Activated T-cell treated with anti-CD3 and anti-CD28 coated beads, Interleukin-2, amount 50 U/mL, for 24 hours (primary cell): ENCODE data around the gene GRK5.

Experiments
- DNase-seq: peaks from one replicate; pipeline ENCODE4 v3.0.0-alpha.2; 2020
- H3K27ac Mint-ChIP-seq: 2 replicates; pipeline ENCODE4 v1.8.0; 2020; ENCODE audit warnings: mild to moderate bottlenecking, mixed read lengths
- H3K27me3 Mint-ChIP-seq: 2 replicates; pipeline ENCODE4 v1.8.0; 2020; ENCODE audit warnings: mixed read lengths
- H3K36me3 Mint-ChIP-seq: 2 replicates; pipeline ENCODE4 v1.8.0; 2020; ENCODE audit warnings: low read depth, mixed read lengths
- H3K4me1 Mint-ChIP-seq: 2 replicates; pipeline ENCODE4 v1.8.0; 2020; ENCODE audit warnings: low read depth, mixed read lengths
- H3K4me3 Mint-ChIP-seq: 2 replicates; pipeline ENCODE4 v1.8.0; 2020; ENCODE audit warnings: mild to moderate bottlenecking, moderate library complexity, mixed read lengths
- H3K9me3 Mint-ChIP-seq: 2 replicates; pipeline ENCODE4 v1.8.0; 2020; ENCODE audit warnings: mixed read lengths

The GRK5 gene

GRCh38 chr10:119351189-119351588 lies 143.8 kb downstream of the GRK5 start:
- no peak for DNase-seq
- Mint-ChIP-seq H3K27ac (no peak overlapping the region), H3K27me3 (no peaks in the 10 kb centered on the region), H3K36me3 (peaks cover 60% of the 10 kb centered on the region), H3K9me3 (peaks cover 33% of the 10 kb centered on the region), H3K4me3 (no peak overlapping the region), H3K4me1 (peaks cover 10% of the 10 kb centered on the region)

DNA sequence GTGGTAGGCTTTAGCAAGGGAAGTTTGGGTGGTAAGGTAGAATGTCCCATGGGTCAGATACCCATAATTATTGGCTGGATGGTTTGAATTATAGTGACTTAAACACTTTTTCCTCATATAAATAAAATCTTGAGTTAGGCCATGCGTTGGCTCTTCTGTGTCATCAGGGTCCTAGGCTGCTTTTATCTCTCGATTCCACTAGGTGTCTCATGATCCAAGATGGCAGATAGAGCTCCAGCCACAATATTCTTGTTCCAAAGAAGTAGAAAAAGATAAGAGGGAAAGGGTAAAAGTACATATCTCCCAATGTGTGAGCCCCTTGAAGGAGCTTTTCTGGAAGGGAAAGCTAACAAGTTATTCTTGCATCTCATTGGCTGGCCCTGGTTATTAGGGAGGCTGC lies 144.7 kb downstream of the GRK5 start:
- Mint-ChIP-seq H3K27ac (no peak overlapping the region), H3K27me3 (no peaks in the 10 kb centered on the region), H3K9me3 (peaks cover 39% of the 10 kb centered on the region), H3K36me3 (peaks cover 68% of the 10 kb centered on the region), H3K4me1 (peaks cover 10% of the 10 kb centered on the region), H3K4me3 (no peak overlapping the region)
- DNase-seq: no peak

GRCh38 chr10:119352807-119353206 lies 145.4 kb downstream of the GRK5 start:
- peaks cover 65% of the 10 kb centered on the region for H3K36me3 Mint-ChIP-seq
- H3K27ac Mint-ChIP-seq: no peak overlapping the region
- H3K4me3 Mint-ChIP-seq: no peak overlapping the region

GRCh38 chr10:119353421-119353820 lies 146.1 kb downstream of the GRK5 start:
- H3K36me3 Mint-ChIP-seq: peaks cover 59% of the 10 kb centered on the region
- H3K27ac Mint-ChIP-seq: no peak overlapping the region

More at GRCh38 chr10:119352807-119353206, 145.4 kb downstream of the GRK5 start:
- peaks cover 39% of the 10 kb centered on the region for H3K9me3 Mint-ChIP-seq
- H3K4me1 Mint-ChIP-seq: peaks cover 10% of the 10 kb centered on the region
- H3K27me3 Mint-ChIP-seq: no peaks in the 10 kb centered on the region
- DNase-seq: no peak

GRCh38 chr10:119355930-119356329 lies 148.6 kb downstream of the GRK5 start:
- Mint-ChIP-seq H3K9me3 (peaks cover 35% of the 10 kb centered on the region), H3K36me3 (peaks cover 40% of the 10 kb centered on the region), H3K4me1 (peaks cover 12% of the 10 kb centered on the region)

More at GRCh38 chr10:119353421-119353820, 146.1 kb downstream of the GRK5 start:
- Mint-ChIP-seq H3K27me3 (no peaks in the 10 kb centered on the region), H3K4me1 (peaks cover 11% of the 10 kb centered on the region), H3K4me3 (no peak overlapping the region), H3K9me3 (peaks cover 39% of the 10 kb centered on the region)
- DNase-seq: no peak

DNA sequence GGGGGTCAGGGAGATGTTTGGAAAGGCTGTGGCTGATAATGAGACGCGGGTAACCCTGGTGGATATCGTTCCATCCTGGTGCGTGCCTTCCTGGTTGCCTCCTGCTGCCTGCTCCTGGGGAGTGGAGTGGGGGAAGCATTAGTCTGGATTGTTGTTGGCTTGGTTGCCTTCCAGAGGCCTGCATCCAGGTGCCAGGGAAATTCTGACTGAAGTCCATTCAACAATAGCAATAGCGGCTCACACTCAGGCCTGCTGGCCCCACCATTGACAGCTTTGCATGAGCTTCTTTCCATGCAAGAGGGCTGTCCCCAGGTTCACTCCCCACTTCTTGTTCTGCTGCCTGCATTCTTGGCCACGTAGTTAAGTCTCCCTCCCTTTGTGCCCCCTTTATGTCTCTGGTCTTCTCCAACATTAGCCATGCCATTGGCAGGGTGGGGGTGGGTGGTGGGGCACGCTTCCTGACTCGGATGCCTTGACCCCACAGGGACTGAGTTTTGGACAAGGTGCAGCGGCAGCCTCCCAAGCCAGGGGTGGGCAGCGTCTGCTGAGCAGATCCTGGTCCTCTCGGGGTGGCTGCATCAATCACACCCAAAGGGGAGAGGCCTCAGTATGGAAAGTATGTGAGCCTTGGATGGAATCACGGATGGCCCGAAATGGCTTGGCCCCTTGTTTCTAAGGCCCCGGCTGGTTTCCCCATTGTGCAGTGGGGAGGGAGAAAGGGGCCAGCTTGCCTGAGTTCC lies 150.2 kb downstream of the GRK5 start:
- Mint-ChIP-seq H3K9me3 (peaks cover 20% of the 10 kb centered on the region), H3K4me1 (peaks cover 5% of the 10 kb centered on the region), H3K27ac (no peak overlapping the region), H3K4me3 (no peak overlapping the region), H3K36me3 (peaks cover 28% of the 10 kb centered on the region), H3K27me3 (no peaks in the 10 kb centered on the region)
- DNase-seq: no peak

More at GRCh38 chr10:119355930-119356329, 148.6 kb downstream of the GRK5 start:
- H3K27ac Mint-ChIP-seq: no peak overlapping the region
- DNase-seq: no peak
- H3K4me3 Mint-ChIP-seq: no peak overlapping the region
- no peaks in the 10 kb centered on the region for H3K27me3 Mint-ChIP-seq

DNA sequence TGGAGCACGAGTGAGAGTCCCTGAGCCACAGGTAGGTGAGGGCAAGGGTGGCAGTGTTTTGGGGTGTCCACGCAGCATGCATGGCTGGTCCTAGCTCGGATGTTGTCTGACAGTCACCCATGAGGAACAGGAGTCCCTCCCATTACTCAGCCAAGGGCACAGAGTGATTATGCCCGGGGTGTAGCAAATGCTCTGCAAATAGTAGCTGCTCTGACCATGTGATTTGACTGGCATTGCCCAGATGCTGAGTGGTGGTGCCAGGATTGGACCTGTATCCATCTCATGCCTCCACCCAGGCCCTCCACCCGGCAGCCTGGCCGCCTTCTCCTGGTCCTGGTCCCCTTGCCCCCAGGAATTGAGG lies 150.8 kb downstream of the GRK5 start:
- Mint-ChIP-seq H3K4me3 (no peak overlapping the region), H3K27me3 (no peaks in the 10 kb centered on the region), H3K36me3 (peaks cover 23% of the 10 kb centered on the region), H3K27ac (no peak overlapping the region), H3K9me3 (peaks cover 15% of the 10 kb centered on the region), H3K4me1 (peaks cover 5% of the 10 kb centered on the region)
- DNase-seq: no peak

DNA sequence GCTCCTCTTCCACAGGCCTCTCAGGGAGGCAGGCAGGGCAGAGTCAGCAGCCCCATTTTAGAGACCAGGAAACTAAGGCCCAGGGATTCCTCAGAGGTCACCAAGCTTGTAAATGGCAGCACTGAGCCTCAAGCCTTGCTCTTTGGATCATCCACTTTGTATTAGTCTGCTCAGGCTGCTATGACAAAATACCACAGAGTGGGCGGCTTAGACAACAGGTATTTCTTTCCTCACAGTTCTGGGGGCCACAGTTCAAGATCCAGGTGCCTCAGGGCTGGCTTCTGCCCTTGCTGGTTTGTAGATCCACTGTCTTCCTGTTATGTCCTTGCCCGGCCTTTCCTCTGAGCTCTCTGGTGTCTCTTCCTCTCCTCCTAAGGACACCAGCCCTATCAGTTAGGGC lies 151.2 kb downstream of the GRK5 start:
- Mint-ChIP-seq H3K36me3 (peaks cover 22% of the 10 kb centered on the region), H3K4me1 (peaks cover 5% of the 10 kb centered on the region), H3K27me3 (no peaks in the 10 kb centered on the region), H3K9me3 (peaks cover 15% of the 10 kb centered on the region), H3K27ac (no peak overlapping the region), H3K4me3 (no peak overlapping the region)
- DNase-seq: no peak

- Mint-ChIP-seq H3K4me1 (peaks cover 5% of the 10 kb centered on the region), H3K27me3 (no peaks in the 10 kb centered on the region), H3K4me3 (no peak overlapping the region), H3K9me3 (peaks cover 15% of the 10 kb centered on the region), H3K27ac (no peak overlapping the region), H3K36me3 (peaks cover 22% of the 10 kb centered on the region)
- DNase-seq: no peak
These were observed 151.7 kb downstream of the GRK5 start for GRCh38 chr10:119359025-119359424.

GRCh38 chr10:119360181-119360921 lies 153.0 kb downstream of the GRK5 start:
- H3K36me3 Mint-ChIP-seq: peaks cover 21% of the 10 kb centered on the region
- H3K27ac Mint-ChIP-seq: no peak overlapping the region
- peaks cover 15% of the 10 kb centered on the region for H3K9me3 Mint-ChIP-seq
- H3K4me1 Mint-ChIP-seq: peaks cover 5% of the 10 kb centered on the region
- H3K4me3 Mint-ChIP-seq: no peak overlapping the region
- peak; percentile 46 for DNase-seq
- no peaks in the 10 kb centered on the region for H3K27me3 Mint-ChIP-seq

GRCh38 chr10:119361037-119361436 lies 153.7 kb downstream of the GRK5 start:
- Mint-ChIP-seq H3K4me3 (no peak overlapping the region), H3K4me1 (peaks cover 5% of the 10 kb centered on the region), H3K27ac (no peak overlapping the region), H3K27me3 (no peaks in the 10 kb centered on the region), H3K9me3 (peaks cover 10% of the 10 kb centered on the region), H3K36me3 (peaks cover 20% of the 10 kb centered on the region)
- no peak for DNase-seq

GRCh38 chr10:119362122-119362521 lies 154.8 kb downstream of the GRK5 start:
- peaks cover 3% of the 10 kb centered on the region for H3K9me3 Mint-ChIP-seq
- no peaks in the 10 kb centered on the region for H3K27me3 Mint-ChIP-seq
- no peak overlapping the region for H3K27ac Mint-ChIP-seq
- no peak for DNase-seq
- H3K36me3 Mint-ChIP-seq: peaks cover 10% of the 10 kb centered on the region
- H3K4me3 Mint-ChIP-seq: no peak overlapping the region
- H3K4me1 Mint-ChIP-seq: peaks cover 5% of the 10 kb centered on the region

DNA sequence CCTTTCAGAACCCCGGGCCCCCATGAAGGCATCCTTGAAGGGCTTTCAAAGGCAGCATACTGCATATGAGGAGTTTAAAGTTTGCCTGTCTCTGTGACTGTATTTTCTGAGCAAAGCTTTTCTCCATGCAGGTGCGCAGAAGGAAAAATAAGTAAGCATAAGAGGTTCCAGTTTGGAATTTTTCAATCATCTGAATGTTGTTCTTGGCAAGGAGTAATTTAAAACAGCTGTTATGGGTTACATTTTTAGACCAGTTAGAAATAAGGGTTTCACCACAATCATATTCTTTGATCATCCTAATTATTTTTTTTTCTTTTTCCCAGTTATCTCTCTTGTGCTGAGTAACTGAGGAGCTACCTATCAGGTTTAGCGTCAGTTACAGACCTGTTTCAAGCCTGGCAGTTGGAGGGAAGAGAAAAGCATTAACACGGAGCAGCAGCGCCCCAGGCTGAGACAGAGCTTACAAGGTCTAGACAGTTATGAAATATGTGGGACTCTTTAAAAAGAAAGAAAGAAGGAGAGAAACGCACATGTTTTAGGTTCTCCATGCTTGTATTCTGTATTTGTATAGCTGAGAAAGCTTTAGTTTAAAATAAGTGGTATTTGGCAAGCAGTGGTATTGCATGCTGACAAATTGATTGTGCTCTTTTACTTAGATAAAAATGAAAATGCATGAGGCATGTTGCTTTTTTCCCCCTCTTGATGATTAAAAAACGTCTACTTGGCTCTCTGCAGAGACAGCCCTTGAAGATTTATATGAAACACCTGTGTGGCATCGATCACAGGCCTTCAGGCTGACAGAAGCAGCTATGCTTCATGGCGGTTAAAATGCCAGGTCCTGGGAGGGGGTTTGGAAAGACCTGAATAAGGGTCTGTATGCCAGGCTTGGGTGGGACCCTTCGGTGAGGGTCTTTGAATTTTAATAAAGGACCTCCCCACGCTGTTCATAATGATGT lies 157.6 kb downstream of the GRK5 start:
- Mint-ChIP-seq H3K4me1 (peaks cover 10% of the 10 kb centered on the region), H3K4me3 (no peak overlapping the region), H3K27me3 (no peaks in the 10 kb centered on the region), H3K9me3 (peaks cover 3% of the 10 kb centered on the region), H3K36me3 (peaks cover 10% of the 10 kb centered on the region), H3K27ac (no peak overlapping the region)
- no peak for DNase-seq

- no peak overlapping the region for H3K27ac Mint-ChIP-seq
- H3K36me3 Mint-ChIP-seq: peaks cover 8% of the 10 kb centered on the region
- no peak for DNase-seq
- no peaks in the 10 kb centered on the region for H3K27me3 Mint-ChIP-seq
- H3K9me3 Mint-ChIP-seq: no peaks in the 10 kb centered on the region
- peaks cover 12% of the 10 kb centered on the region for H3K4me1 Mint-ChIP-seq
- H3K4me3 Mint-ChIP-seq: no peak overlapping the region
These were observed 158.6 kb downstream of the GRK5 start for GRCh38 chr10:119365773-119366599.
